ENCODE results near the gene PPP1R14B. TPM values are rescaled to one million over a fixed set of nuclear protein-coding genes. Genes with fewer than 3 reads are reported as not detected.

PPP1R14B gene
- total RNA-seq, 1 donor from 2014 or later = 481 TPM

- no peak for TF ChIP-seq CTCF (IDR thresholded peaks at IDR 0.05; ENCODE audit: insufficient read depth, low read length, severe bottlenecking)
- peak; percentile 76 for DNase-seq (ENCODE audit: low read depth)
- Histone ChIP-seq H3K36me3 (ENCODE audit: control insufficient read depth, insufficient read depth, low read length) (peaks cover 6% of the 10 kb centered on the region), H3K4me3 (ENCODE audit: low read depth, low read length) (peak within 1 kb of the TSS; percentile 72), H3K27me3 (ENCODE audit: control insufficient read depth, insufficient read depth, low read length) (no peaks in the 10 kb centered on the region)
- peak; percentile 40 for FAIRE-seq
Measured at GRCh38 chr11:64284048-64284961, 37.6 kb upstream of the PPP1R14B start, which contains the start of gene BAD. BAD (minus strand) TSS chr11:64284665; CDS start chr11:64284368, 297 bp downstream.

- no peak for TF ChIP-seq CTCF (IDR thresholded peaks at IDR 0.05; ENCODE audit: insufficient read depth, low read length, severe bottlenecking)
- Histone ChIP-seq H3K4me3 (ENCODE audit: low read depth, low read length) (no peak overlapping the region), H3K36me3 (ENCODE audit: control insufficient read depth, insufficient read depth, low read length) (peaks cover 9% of the 10 kb centered on the region), H3K27me3 (ENCODE audit: control insufficient read depth, insufficient read depth, low read length) (no peaks in the 10 kb centered on the region)
- DNase-seq (ENCODE audit: low read depth) (no peak), FAIRE-seq (no peak)
Measured at GRCh38 chr11:64283092-64283491, 36.3 kb upstream of the PPP1R14B start.

- no peak for DNase-seq (ENCODE audit: low read depth)
- no peak for TF ChIP-seq CTCF (IDR thresholded peaks at IDR 0.05; ENCODE audit: insufficient read depth, low read length, severe bottlenecking)
- Histone ChIP-seq H3K36me3 (ENCODE audit: control insufficient read depth, insufficient read depth, low read length) (peaks cover 9% of the 10 kb centered on the region), H3K27me3 (ENCODE audit: control insufficient read depth, insufficient read depth, low read length) (no peaks in the 10 kb centered on the region), H3K4me3 (ENCODE audit: low read depth, low read length) (no peak overlapping the region)
- peak; percentile 50 for FAIRE-seq
Measured at GRCh38 chr11:64281957-64282770, 35.4 kb upstream of the PPP1R14B start.

GRCh38 chr11:64278576-64279190 is 31.9 kb upstream of the PPP1R14B start:
- DNase-seq (ENCODE audit: low read depth) (no peak), FAIRE-seq (no peak)
- no peak overlapping the region for H3K4me3 ChIP-seq (ENCODE audit: low read depth, low read length)
- H3K36me3 ChIP-seq (ENCODE audit: control insufficient read depth, insufficient read depth, low read length) = peaks cover 16% of the 10 kb centered on the region
- TF ChIP-seq CTCF (IDR thresholded peaks at IDR 0.05; ENCODE audit: insufficient read depth, low read length, severe bottlenecking) = no peak
- no peaks in the 10 kb centered on the region for H3K27me3 ChIP-seq (ENCODE audit: control insufficient read depth, insufficient read depth, low read length)

GRCh38 chr11:64276653-64277431 is 30.1 kb upstream of the PPP1R14B start:
- peak; percentile 88 for DNase-seq (ENCODE audit: low read depth)

More at GRCh38 chr11:64276653-64277431, 30.1 kb upstream of the PPP1R14B start:
- no peaks in the 10 kb centered on the region for H3K27me3 ChIP-seq (ENCODE audit: control insufficient read depth, insufficient read depth, low read length)
- FAIRE-seq = no peak
- H3K4me3 ChIP-seq (ENCODE audit: low read depth, low read length) = no peak overlapping the region
- H3K36me3 ChIP-seq (ENCODE audit: control insufficient read depth, insufficient read depth, low read length) = peaks cover 10% of the 10 kb centered on the region
- TF ChIP-seq CTCF (IDR thresholded peaks at IDR 0.05; ENCODE audit: insufficient read depth, low read length, severe bottlenecking) = no peak

All from bronchial epithelial cell (primary cell).